Measurements from ENCODE around the gene RUNX1. TPM values are rescaled to one million over a fixed set of nuclear protein-coding genes. Genes with fewer than 3 reads are reported as not detected.
A peak's percentile ranks its signal among the peaks of the same experiment; 100 is the strongest.

RUNX1 gene
- total and polyA plus RNA-seq, 10 of the 15 experiments (the other 5 are each of a cell fraction or from before 2014, with no cell fraction given): 0.90 to 15.2 (median 4.1) TPM

DNA sequence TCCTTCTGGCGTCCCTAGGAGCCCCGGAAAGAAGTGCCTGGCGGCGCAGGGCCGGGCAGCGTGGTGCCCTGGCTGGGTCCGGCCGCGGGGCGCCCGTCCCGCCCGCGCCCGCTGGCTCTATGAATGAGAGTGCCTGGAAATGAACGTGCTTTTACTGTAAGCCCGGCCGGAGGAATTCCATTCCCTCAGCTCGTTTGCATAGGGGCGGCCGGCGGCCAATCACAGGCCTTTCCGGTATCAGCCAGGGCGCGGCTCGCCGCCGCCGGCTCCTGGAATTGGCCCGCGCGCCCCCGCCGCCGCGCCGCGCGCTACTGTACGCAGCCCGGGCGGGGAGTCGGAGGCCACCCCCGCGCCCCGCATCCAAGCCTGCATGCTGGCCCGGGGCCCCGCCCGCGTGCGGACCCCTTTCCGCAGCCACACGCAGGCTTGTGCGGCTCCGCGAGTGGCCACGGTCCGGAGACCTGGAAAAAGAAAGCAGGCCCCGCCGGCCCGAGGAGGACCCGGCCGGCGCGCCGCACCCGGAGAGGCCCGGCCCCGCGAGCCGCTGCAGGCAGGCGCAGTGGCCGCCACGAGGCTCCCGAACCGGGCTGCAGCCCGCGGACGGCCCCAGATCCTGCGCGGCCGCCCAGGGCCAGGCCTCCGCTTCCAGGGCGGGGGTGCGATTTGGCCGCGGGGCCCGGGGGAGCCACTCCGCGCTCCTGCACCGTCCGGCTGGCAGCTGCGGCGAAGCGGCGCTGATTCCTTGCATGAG is 160.4 kb downstream of the RUNX1 start:
- DNase-seq (ENCODE audit: low read depth, low spot score) (no peak), FAIRE-seq (no peak), ATAC-seq (peak; percentile 68)
- peak overlapping the region; percentile 49 for H3K9ac ChIP-seq (ENCODE audit: control insufficient read depth, insufficient read depth, low read length)
- H3K9me3 ChIP-seq (replicated peaks; ENCODE audit: control insufficient read depth, insufficient read depth, low read length): no peaks in the 10 kb centered on the region; the same call in 2 of the 3 replicates
- WGBS (ENCODE audit: insufficient coverage, insufficient replicate concordance, low lambda C conversion rate, missing lambda C conversion rate): 1% methylated on average over 65 of the region's 96 CpGs
- SMC1A ChIA-PET (ENCODE audit: uncharacterized antibody, unreplicated experiment): interaction anchor here (0.7 to 1.9 kb wide), 6 partner anchors 22 to 512 kb away, joined by 3 to 5 read pairs (median 3); no protein-coding TSS in a partner anchor
- in situ Hi-C loops (cut with MboI): no loop called here
- RAD21 ChIA-PET (ENCODE audit: unreplicated experiment): interaction anchor here (1.1 to 4.9 kb wide), 9 partner anchors 14 to 951 kb away, joined by 3 to 28 read pairs (median 4); no protein-coding TSS in a partner anchor
- intact Hi-C loops (cut with micrococcal nuclease; ENCODE audit: unreplicated experiment): loop anchor here (2.0 to 10.0 kb wide), 4 partner anchors 88 to 1136 kb away; partner anchors contain the start of gene RUNX1
- H3K36me3 ChIP-seq (ENCODE audit: control insufficient read depth in 2 of 2, insufficient read depth in 2 of 2, low read length in 1 of 2): no peaks in the 10 kb centered on the region
- peak overlapping the region; percentile 92 for H3K4me2 ChIP-seq (ENCODE audit: control insufficient read depth, insufficient read depth)
- peaks cover 5% of the 10 kb centered on the region for H3K4me1 ChIP-seq (ENCODE audit: control insufficient read depth, insufficient read depth, low read length)
- H2AFZ ChIP-seq (ENCODE audit: control insufficient read depth, low read depth, low read length): peak overlapping the region; percentile 74
- POLR2A ChIA-PET: interaction anchor here (1.1 to 1.2 kb wide), 2 partner anchors 42 to 81 kb away, joined by 3 to 4 read pairs; no protein-coding TSS in a partner anchor
- CTCF ChIA-PET: interaction anchor here (1.0 to 4.5 kb wide), 8 partner anchors 10 to 951 kb away, joined by 4 to 17 read pairs (median 6); no protein-coding TSS in a partner anchor
- peak overlapping the region; percentile 68 for H3K27ac ChIP-seq (ENCODE audit: control insufficient read depth, insufficient read depth)
- H3K27me3 ChIP-seq (replicated peaks in 1 of 2; ENCODE audit: control insufficient read depth in 2 of 2, insufficient read depth in 2 of 2, low read length in 1 of 2): peaks cover 3 to 9% of the 10 kb centered on the region in 2 experiments
- BruUV-seq (replicated peaks): no TSS peak
- no peaks in the 10 kb centered on the region for H4K20me1 ChIP-seq (ENCODE audit: control insufficient read depth, insufficient read depth)
- no peaks in the 10 kb centered on the region; the same call in none of the 2 replicates for H3K79me2 ChIP-seq (ENCODE audit: control insufficient read depth, insufficient read depth, low read length)
- H3K4me3 ChIP-seq: peak overlapping the region; percentile 72
- TF ChIP-seq CREB1 (IDR thresholded peaks at IDR 0.05; ENCODE audit: low read depth) (0 out of 2 replicates have a peak, but pooled peaks have one; percentile 9), NR2C2 (IDR thresholded peaks at IDR 0.05; ENCODE audit: borderline replicate concordance, control insufficient read depth, insufficient read length, low read depth) (no peak), ATF7 (IDR thresholded peaks at IDR 0.05; ENCODE audit: low read depth) (no peak), EGR1 (IDR thresholded peaks at IDR 0.05; ENCODE audit: borderline replicate concordance in 1 of 2, low read depth in 2 of 2, low read length in 2 of 2) (peak in 1 of 2 experiments; percentile 76; a peak in 2 of 3 replicates), CBX3 (IDR thresholded peaks at IDR 0.05; ENCODE audit: borderline replicate concordance, low read depth) (no peak), SMARCA5 (IDR thresholded peaks at IDR 0.05) (0 out of 2 replicates have a peak, but pooled peaks have one; percentile 24), BCL11A (IDR thresholded peaks at IDR 0.05; ENCODE audit: low read depth, low read length) (no peak), ZNF217 (IDR thresholded peaks at IDR 0.05) (peak; percentile 22; the same call in 1 of the 2 replicates), POU2F2 (IDR thresholded peaks at IDR 0.05; ENCODE audit: borderline replicate concordance, low read depth, low read length) (peak; percentile 82; the same call in 2 of the 3 replicates), POLR2AphosphoS5 (IDR thresholded peaks at IDR 0.05; ENCODE audit: low read length) (peak; percentile 53; the same call in 1 of the 2 replicates), GATAD2B (conservative IDR thresholded peaks at IDR 0.05; ENCODE audit: low read depth) (peak; percentile 47; the same call in 1 of the 2 replicates), HDAC6 (IDR thresholded peaks at IDR 0.05; ENCODE audit: unreplicated experiment) (peak; percentile 89), NR2F1 (conservative IDR thresholded peaks at IDR 0.05) (0 out of 2 replicates have a peak, but pooled peaks have one; percentile 20), LARP7 (IDR thresholded peaks at IDR 0.05) (0 out of 2 replicates have a peak, but pooled peaks have one; percentile 59), ZNF687 (IDR thresholded peaks at IDR 0.05) (0 out of 2 replicates have a peak, but pooled peaks have one; percentile 30), DPF2 (IDR thresholded peaks at IDR 0.05) (peak; percentile 31; the same call in 1 of the 2 replicates)
- TF ChIP-seq, protein P1, sequence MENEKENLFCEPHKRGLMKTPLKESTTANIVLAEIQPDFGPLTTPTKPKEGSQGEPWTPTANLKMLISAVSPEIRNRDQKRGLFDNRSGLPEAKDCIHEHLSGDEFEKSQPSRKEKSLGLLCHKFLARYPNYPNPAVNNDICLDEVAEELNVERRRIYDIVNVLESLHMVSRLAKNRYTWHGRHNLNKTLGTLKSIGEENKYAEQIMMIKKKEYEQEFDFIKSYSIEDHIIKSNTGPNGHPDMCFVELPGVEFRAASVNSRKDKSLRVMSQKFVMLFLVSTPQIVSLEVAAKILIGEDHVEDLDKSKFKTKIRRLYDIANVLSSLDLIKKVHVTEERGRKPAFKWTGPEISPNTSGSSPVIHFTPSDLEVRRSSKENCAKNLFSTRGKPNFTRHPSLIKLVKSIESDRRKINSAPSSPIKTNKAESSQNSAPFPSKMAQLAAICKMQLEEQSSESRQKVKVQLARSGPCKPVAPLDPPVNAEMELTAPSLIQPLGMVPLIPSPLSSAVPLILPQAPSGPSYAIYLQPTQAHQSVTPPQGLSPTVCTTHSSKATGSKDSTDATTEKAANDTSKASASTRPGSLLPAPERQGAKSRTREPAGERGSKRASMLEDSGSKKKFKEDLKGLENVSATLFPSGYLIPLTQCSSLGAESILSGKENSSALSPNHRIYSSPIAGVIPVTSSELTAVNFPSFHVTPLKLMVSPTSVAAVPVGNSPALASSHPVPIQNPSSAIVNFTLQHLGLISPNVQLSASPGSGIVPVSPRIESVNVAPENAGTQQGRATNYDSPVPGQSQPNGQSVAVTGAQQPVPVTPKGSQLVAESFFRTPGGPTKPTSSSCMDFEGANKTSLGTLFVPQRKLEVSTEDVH (IDR thresholded peaks at IDR 0.05; ENCODE audit: low read depth, partially characterized antibody): no peak

Data from GM12878 (cell line).